ENCODE measurements around the gene PHACTR1. TPM values are rescaled to one million over a fixed set of nuclear protein-coding genes. Genes with fewer than 3 reads are reported as not detected.

The PHACTR1 gene
- total and polyA plus RNA-seq, 9 of the 15 experiments (the other 6 are each of a cell fraction or from before 2014, with no cell fraction given), result 11.5 to 32.6 (median 22.0) TPM

DNA sequence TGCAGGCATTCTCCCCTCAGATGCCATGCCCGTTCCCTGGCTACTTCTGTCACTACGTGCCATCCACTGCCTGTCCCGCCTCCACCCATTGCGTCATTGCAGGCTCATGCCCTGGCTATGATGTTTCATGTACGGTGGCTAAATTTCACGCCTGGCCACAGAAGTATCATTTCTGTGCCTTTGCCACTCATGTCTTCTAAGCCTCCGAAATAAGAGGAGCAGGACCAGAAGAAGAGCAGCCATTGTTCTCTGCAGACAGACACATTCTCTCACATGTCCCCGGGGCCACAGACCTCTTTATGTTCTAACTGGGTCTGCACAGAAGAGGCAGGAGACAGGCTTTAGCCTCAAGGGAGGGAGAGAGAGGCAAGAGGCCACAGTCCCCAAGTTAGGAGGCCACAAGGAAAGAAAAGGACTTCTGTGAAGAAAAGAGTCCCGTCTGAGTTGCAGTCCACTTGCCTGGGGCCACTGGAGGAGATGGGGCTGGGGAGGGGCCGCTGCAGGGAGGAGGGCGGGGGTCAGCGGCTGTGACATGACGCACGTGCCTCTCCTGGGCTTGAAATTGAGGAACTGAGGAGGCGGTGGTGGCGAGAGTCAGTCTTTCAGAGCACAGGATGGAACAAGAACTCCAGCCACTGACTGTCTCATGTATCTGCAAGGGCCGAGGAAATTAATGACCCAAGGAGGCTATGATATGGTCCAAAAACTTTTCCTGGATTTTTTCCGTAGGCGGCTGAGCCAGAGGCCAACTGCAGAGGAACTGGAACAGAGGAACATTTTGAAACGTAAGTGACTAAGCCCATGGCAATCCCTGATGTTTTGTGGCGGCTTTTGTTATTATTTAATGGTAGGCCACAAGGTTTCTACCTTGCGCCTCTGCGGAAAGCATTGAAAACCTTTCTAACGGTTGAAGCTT is 555.8 kb downstream of the PHACTR1 start (continued):
- TF ChIP-seq, protein P1, sequence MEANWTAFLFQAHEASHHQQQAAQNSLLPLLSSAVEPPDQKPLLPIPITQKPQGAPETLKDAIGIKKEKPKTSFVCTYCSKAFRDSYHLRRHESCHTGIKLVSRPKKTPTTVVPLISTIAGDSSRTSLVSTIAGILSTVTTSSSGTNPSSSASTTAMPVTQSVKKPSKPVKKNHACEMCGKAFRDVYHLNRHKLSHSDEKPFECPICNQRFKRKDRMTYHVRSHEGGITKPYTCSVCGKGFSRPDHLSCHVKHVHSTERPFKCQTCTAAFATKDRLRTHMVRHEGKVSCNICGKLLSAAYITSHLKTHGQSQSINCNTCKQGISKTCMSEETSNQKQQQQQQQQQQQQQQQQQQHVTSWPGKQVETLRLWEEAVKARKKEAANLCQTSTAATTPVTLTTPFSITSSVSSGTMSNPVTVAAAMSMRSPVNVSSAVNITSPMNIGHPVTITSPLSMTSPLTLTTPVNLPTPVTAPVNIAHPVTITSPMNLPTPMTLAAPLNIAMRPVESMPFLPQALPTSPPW (CRISPR knock-in tag; IDR thresholded peaks at IDR 0.05), result peak; percentile 87
- TF ChIP-seq ATF1 (CRISPR knock-in tag; IDR thresholded peaks at IDR 0.05), result no peak
- TF ChIP-seq ATF1 (tag; IDR thresholded peaks at IDR 0.05), result peak; percentile 30; the same call in 1 of the 2 replicates
- TF ChIP-seq, protein P2, sequence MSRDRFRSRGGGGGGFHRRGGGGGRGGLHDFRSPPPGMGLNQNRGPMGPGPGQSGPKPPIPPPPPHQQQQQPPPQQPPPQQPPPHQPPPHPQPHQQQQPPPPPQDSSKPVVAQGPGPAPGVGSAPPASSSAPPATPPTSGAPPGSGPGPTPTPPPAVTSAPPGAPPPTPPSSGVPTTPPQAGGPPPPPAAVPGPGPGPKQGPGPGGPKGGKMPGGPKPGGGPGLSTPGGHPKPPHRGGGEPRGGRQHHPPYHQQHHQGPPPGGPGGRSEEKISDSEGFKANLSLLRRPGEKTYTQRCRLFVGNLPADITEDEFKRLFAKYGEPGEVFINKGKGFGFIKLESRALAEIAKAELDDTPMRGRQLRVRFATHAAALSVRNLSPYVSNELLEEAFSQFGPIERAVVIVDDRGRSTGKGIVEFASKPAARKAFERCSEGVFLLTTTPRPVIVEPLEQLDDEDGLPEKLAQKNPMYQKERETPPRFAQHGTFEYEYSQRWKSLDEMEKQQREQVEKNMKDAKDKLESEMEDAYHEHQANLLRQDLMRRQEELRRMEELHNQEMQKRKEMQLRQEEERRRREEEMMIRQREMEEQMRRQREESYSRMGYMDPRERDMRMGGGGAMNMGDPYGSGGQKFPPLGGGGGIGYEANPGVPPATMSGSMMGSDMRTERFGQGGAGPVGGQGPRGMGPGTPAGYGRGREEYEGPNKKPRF (IDR thresholded peaks at IDR 0.05; ENCODE audit: low read depth, low read length), result no peak
- TF ChIP-seq RBBP5 (IDR thresholded peaks at IDR 0.05; ENCODE audit: borderline replicate concordance, insufficient read depth, low read length, poor library complexity, severe bottlenecking), result peak; percentile 18
- no peak for TF ChIP-seq MCM5 (IDR thresholded peaks at IDR 0.05; ENCODE audit: low read depth)
- TF ChIP-seq THRAP3 (IDR thresholded peaks at IDR 0.05; ENCODE audit: borderline replicate concordance), result no peak
- TF ChIP-seq POLR2A (conservative IDR thresholded peaks at IDR 0.05), result peak; percentile 60; the same call in 1 of the 2 replicates
- TF ChIP-seq POLR2G (IDR thresholded peaks at IDR 0.05; ENCODE audit: low read depth, low read length), result no peak
- no peak for TF ChIP-seq CCAR2 (IDR thresholded peaks at IDR 0.05; ENCODE audit: low read depth, low read length)
- no peak for TF ChIP-seq NFATC3 (IDR thresholded peaks at IDR 0.05)
- peak; percentile 49; the same call in 1 of the 2 replicates for TF ChIP-seq TOE1 (IDR thresholded peaks at IDR 0.05; ENCODE audit: borderline replicate concordance)
- no peak for TF ChIP-seq TOE1 (CRISPR knock-in tag; IDR thresholded peaks at IDR 0.05; ENCODE audit: borderline replicate concordance, low read depth)
- TF ChIP-seq CREM (IDR thresholded peaks at IDR 0.05; ENCODE audit: low read depth), result peak; percentile 57; the same call in 1 of the 2 replicates
- TF ChIP-seq ZNF780A (CRISPR knock-in tag; IDR thresholded peaks at IDR 0.05), result no peak
- TF ChIP-seq, protein P3, sequence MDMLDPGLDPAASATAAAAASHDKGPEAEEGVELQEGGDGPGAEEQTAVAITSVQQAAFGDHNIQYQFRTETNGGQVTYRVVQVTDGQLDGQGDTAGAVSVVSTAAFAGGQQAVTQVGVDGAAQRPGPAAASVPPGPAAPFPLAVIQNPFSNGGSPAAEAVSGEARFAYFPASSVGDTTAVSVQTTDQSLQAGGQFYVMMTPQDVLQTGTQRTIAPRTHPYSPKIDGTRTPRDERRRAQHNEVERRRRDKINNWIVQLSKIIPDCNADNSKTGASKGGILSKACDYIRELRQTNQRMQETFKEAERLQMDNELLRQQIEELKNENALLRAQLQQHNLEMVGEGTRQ (CRISPR knock-in tag; IDR thresholded peaks at IDR 0.05), result no peak; the same call in 1 of the 2 replicates
- no peak for TF ChIP-seq STAT5B (CRISPR knock-in tag; IDR thresholded peaks at IDR 0.05)
- TF ChIP-seq EP400 (IDR thresholded peaks at IDR 0.05), result peak; percentile 47
- TF ChIP-seq ZNF717 (CRISPR knock-in tag; IDR thresholded peaks at IDR 0.05), result no peak
- TF ChIP-seq, protein P4, sequence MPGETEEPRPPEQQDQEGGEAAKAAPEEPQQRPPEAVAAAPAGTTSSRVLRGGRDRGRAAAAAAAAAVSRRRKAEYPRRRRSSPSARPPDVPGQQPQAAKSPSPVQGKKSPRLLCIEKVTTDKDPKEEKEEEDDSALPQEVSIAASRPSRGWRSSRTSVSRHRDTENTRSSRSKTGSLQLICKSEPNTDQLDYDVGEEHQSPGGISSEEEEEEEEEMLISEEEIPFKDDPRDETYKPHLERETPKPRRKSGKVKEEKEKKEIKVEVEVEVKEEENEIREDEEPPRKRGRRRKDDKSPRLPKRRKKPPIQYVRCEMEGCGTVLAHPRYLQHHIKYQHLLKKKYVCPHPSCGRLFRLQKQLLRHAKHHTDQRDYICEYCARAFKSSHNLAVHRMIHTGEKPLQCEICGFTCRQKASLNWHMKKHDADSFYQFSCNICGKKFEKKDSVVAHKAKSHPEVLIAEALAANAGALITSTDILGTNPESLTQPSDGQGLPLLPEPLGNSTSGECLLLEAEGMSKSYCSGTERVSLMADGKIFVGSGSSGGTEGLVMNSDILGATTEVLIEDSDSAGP (CRISPR knock-in tag; IDR thresholded peaks at IDR 0.05), result peak; percentile 46; the same call in 1 of the 2 replicates
- TF ChIP-seq BCL6 (CRISPR knock-in tag; IDR thresholded peaks at IDR 0.05), result no peak
- TF ChIP-seq RNF2 (IDR thresholded peaks at IDR 0.05), result peak; percentile 32
- TF ChIP-seq ARID1B (IDR thresholded peaks at IDR 0.05), result no peak; the same call in 1 of the 2 replicates
- TF ChIP-seq FOXJ2 (tag; IDR thresholded peaks at IDR 0.05), result 0 out of 2 replicates have a peak, but pooled peaks have one; percentile 12
